Right atrium auricular region (tissue), 2 donors: ENCODE results near the gene TRPM5. TPM values are rescaled to one million over a fixed set of nuclear protein-coding genes. Genes with fewer than 3 reads are reported as not detected.

Source experiments
- DNase-seq: peaks from one replicate; pipeline ENCODE4 v3.0.0-alpha.2; 2019; ENCODE audit warnings: low spot score
- H3K27ac ChIP-seq, 2 donors: fragments of 200-600 bp; sonication (generic); 1 replicate in 1 of 2; 2 replicates in 1 of 2; pipeline ENCODE4 v1.5.1; 2016 to 2019
- H3K27me3 ChIP-seq, 2 donors: fragments of 200-600 bp; sonication (generic); one replicate each; pipeline versions ENCODE4 v1.5.1 to v1.6.0; 2017 to 2019
- H3K36me3 ChIP-seq: fragments of 200-600 bp; sonication (generic); one replicate; pipeline ENCODE4 v1.5.1; 2016
- H3K4me1 ChIP-seq, 2 donors: fragments of 200-600 bp; sonication (generic); one replicate each; pipeline versions ENCODE4 v1.5.1 to v1.6.0; 2017 to 2019
- H3K4me3 ChIP-seq, 2 donors: fragments of 200-600 bp; sonication (generic); 1 replicate in 1 of 2; 2 replicates in 1 of 2; pipeline ENCODE4 v1.5.1; 2017 to 2019; ENCODE audit warnings: mild to moderate bottlenecking in 1 of 2, moderate library complexity in 1 of 2
- H3K9me3 ChIP-seq, 2 donors: fragments of 200-600 bp; sonication (generic); one replicate each; pipeline ENCODE4 v1.5.1; 2019
- total RNA-seq, 2 donors: library from RNA; depleted of rRNA; stranded (reverse); fragments of >200 nt; gene quantifications; one replicate each; pipeline ENCODE4 v1.1.0, GENCODE V29; 2016
- TF ChIP-seq, protein P1 (sequence below), 2 donors: fragments of 200-600 bp; sonication (generic); IDR thresholded peaks; one replicate each; pipeline ENCODE4 v1.5.1; 2019; ENCODE audit warnings: antibody characterized with exemption in 2 of 2

The TRPM5 gene
- total RNA-seq, 2 donors from 2014 or later: not detected

DNA sequence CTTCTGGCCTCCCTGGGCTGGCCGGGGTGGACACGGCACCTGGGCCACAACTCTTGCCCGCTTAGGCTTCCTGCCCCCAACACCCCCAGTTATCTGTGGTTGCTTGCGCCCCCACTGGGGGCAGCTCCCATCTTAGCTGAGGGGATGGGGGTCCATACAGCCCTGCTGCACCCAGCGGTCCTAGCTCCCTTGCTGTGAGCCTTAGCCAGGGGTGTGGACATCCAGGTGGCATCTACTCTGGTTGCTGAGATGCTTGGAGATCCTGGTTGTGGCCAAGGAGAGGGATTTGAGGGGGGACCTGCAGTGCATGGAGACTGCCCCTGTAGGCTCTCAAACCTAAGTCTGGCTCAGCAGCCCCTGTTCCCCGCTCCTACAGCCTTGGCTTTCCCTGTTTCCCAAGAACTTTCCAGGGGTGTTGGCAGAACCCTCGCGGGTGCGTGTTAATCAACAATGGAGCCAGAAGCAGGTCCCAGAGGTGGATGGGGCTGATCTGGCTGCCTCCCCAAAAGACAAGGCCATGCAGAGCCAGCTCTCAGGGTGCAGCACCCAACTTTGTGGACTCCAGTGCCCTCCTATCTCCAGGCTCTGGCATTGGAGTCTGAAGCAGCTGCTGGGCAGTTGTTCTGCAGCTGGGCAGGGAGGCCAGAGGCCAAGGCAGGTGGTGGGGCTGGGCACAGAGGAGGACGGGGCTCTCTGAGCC, 3.8 kb upstream of the TRPM5 start:
- Histone ChIP-seq H3K4me3 (no peak overlapping the region), H3K9me3 (no peaks in the 10 kb centered on the region), H3K36me3 (no peaks in the 10 kb centered on the region), H3K27ac (no peak overlapping the region), H3K27me3 (no peaks in the 10 kb centered on the region), H3K4me1 (peaks cover 0 to 52% of the 10 kb centered on the region in 2 donors)
- no peak for DNase-seq
- TF ChIP-seq, protein P1, sequence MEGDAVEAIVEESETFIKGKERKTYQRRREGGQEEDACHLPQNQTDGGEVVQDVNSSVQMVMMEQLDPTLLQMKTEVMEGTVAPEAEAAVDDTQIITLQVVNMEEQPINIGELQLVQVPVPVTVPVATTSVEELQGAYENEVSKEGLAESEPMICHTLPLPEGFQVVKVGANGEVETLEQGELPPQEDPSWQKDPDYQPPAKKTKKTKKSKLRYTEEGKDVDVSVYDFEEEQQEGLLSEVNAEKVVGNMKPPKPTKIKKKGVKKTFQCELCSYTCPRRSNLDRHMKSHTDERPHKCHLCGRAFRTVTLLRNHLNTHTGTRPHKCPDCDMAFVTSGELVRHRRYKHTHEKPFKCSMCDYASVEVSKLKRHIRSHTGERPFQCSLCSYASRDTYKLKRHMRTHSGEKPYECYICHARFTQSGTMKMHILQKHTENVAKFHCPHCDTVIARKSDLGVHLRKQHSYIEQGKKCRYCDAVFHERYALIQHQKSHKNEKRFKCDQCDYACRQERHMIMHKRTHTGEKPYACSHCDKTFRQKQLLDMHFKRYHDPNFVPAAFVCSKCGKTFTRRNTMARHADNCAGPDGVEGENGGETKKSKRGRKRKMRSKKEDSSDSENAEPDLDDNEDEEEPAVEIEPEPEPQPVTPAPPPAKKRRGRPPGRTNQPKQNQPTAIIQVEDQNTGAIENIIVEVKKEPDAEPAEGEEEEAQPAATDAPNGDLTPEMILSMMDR (IDR thresholded peaks at IDR 0.05): no peak

DNA sequence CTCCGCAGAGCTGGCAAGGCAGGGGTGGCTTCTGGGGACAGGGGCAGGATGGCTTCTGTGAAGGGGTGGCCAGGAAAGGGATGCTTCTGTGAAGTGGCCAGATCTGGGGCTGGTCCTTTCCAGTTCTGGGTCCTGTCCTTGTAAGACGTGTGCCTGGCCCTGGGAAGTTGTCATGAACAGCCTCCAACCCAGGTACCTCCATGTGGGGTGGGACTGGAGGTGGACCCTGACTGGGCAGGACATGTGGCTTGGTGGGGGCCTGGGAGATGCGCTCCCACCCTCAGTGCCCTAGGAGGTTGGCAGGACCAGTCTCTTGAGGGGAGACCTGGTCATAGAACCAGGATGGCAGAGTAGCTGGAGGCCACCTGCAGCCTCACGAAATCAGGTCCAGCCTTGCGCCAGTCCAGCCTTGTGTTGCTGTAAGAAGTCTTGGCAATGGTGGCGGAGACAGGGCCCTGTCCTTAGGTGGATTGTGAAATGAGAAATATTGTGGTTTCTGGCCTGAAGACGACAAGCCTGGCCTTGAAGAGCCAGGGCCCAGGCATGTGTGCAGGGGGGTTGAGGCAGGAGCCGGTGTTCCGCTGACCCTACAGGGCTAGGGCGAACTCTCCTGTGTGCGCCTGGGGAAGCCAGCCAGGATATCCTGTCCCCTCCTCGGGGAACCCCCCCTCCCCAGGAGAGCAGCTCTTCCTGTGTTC, 3.1 kb upstream of the TRPM5 start:
- no peak for DNase-seq
- TF ChIP-seq, protein P1 (IDR thresholded peaks at IDR 0.05): no peak
- H3K27ac ChIP-seq: no peak overlapping the region
- no peaks in the 10 kb centered on the region for H3K27me3 ChIP-seq
- H3K4me3 ChIP-seq: no peak overlapping the region
- no peaks in the 10 kb centered on the region for H3K9me3 ChIP-seq
- H3K36me3 ChIP-seq: no peaks in the 10 kb centered on the region
- H3K4me1 ChIP-seq: peaks cover 0 to 52% of the 10 kb centered on the region in 2 donors

DNA sequence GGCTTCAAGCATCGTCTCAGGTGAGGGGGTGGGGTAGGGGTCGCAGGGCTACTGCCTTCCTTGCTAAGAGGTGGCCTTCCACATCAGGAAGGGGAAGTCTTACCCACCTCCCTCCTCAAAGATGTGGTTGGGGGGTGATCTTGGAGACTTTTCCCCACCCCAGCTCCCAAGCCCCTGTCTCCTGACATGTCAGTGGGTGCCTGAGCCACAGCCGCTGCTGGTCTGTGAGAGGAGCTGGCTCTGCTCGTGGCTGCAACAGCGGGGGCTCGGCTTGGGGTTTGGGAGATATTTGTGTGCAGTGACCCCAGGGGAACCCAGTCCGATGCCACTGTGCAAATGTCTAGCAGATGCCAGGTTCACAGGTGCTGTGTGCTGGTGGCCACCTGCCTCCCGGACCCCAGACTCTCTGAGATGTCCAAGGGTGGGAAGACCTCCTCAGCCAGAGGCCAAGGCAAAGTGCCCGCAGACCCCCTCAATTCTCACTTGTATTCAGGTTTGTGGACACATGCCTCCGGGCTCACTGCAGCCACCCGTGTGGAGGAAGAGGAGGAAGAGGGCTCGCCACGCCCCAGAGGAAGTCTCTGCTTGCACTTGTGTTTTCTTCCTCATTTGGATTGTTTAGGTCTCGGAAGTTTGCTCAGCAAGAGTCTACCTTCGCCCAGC, 2.4 kb upstream of the TRPM5 start:
- H3K4me1 ChIP-seq: peaks cover 0 to 52% of the 10 kb centered on the region in 2 donors
- H3K36me3 ChIP-seq: no peaks in the 10 kb centered on the region

DNA sequence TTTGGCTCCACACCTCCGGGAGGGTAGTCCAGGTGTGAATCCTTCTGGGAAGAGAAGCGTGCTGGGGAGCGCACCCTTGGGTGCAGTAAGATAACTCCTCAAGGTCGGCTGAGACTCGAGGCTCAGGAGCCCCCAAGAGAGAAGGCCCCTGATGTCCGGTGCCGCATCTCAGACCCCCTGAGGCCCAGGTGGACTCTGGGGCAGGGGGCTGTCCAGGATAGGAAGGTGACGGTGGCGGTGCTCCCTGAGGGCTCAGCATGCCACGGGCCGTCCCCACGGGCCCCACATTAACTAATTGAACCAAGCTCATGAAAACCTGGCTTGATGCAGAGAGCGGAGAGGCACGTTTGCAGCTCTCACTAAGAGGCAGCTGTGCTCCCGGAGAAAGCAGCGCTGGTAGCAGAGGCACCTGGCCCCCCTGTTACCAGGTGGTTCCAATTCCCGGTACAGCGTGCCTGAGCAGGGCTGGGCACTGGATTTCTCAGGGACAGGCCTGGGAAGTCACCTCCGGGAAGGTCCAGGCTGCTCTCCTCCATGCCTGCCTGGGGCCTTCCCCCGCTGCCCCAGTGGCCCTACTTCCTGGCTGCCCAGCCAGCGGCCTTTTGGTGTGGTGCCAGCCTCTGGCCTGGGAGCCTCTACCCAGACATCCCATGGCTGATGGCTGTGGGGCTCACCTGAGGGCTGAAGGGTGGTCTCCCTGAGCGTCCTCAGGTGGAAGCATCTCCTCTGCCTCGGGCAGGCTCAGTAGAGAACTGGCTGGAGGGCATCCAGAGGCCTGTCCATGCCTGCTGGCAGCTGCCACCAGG, 1.6 kb upstream of the TRPM5 start:
- Histone ChIP-seq H3K4me3 (peak overlapping the region; percentile 40 to 54), H3K4me1 (peaks cover 0 to 52% of the 10 kb centered on the region in 2 donors), H3K27ac (peak overlapping the region; percentile 25 to 62), H3K27me3 (no peaks in the 10 kb centered on the region), H3K36me3 (no peaks in the 10 kb centered on the region), H3K9me3 (no peaks in the 10 kb centered on the region)
- TF ChIP-seq, protein P1 (IDR thresholded peaks at IDR 0.05): no peak
- no peak for DNase-seq

More for the DNA sequence above, 2.4 kb upstream of the TRPM5 start:
- peak overlapping the region in 1 of 2 donors; percentile 54 for H3K4me3 ChIP-seq
- TF ChIP-seq, protein P1 (IDR thresholded peaks at IDR 0.05): no peak
- no peaks in the 10 kb centered on the region for H3K9me3 ChIP-seq
- no peaks in the 10 kb centered on the region for H3K27me3 ChIP-seq
- no peak for DNase-seq
- H3K27ac ChIP-seq: peak overlapping the region; percentile 25 to 62
